GDM1 (cell line): Measurements from ENCODE around the gene HEPHL1.

Experiments
- DNase-seq: peaks from one replicate; lab custom pipeline; 2025; lab: John Stamatoyannopoulos, UW

Gene HEPHL1

GRCh38 chr11:94025690-94026394 is 4.7 kb downstream of the HEPHL1 start:
- DNase-seq: no peak

- DNase-seq: no peak
Measured at GRCh38 chr11:94027210-94027609, 6.1 kb downstream of the HEPHL1 start.

GRCh38 chr11:94028436-94028835 is 7.3 kb downstream of the HEPHL1 start:
- no peak for DNase-seq

- no peak for DNase-seq
Measured at GRCh38 chr11:94030059-94030458, 8.9 kb downstream of the HEPHL1 start.

GRCh38 chr11:94031625-94032024 is 10.5 kb downstream of the HEPHL1 start:
- no peak for DNase-seq

- DNase-seq: no peak
Measured at GRCh38 chr11:94032066-94032465, 10.9 kb downstream of the HEPHL1 start.

GRCh38 chr11:94032725-94033124 is 11.6 kb downstream of the HEPHL1 start:
- no peak for DNase-seq

- no peak for DNase-seq
Measured at GRCh38 chr11:94034207-94034606, 13.1 kb downstream of the HEPHL1 start.

- no peak for DNase-seq
Measured at GRCh38 chr11:94036096-94036495, 14.9 kb downstream of the HEPHL1 start.

GRCh38 chr11:94043241-94043640 is 22.1 kb downstream of the HEPHL1 start:
- no peak for DNase-seq

- DNase-seq: no peak
Measured at GRCh38 chr11:94046796-94047195, 25.6 kb downstream of the HEPHL1 start.

- no peak for DNase-seq
Measured at GRCh38 chr11:94048032-94048709, 27.0 kb downstream of the HEPHL1 start.

GRCh38 chr11:94049351-94049750 is 28.2 kb downstream of the HEPHL1 start:
- no peak for DNase-seq

- DNase-seq: no peak
Measured at GRCh38 chr11:94058630-94059029, 37.5 kb downstream of the HEPHL1 start.

- no peak for DNase-seq
Measured at GRCh38 chr11:94059065-94059464, 37.9 kb downstream of the HEPHL1 start.

- no peak for DNase-seq
Measured at GRCh38 chr11:94060401-94060800, 39.2 kb downstream of the HEPHL1 start.

GRCh38 chr11:94062360-94062759 is 41.2 kb downstream of the HEPHL1 start:
- DNase-seq: no peak

- no peak for DNase-seq
Measured at GRCh38 chr11:94066901-94067429, 45.8 kb downstream of the HEPHL1 start.

GRCh38 chr11:94068764-94069163 is 47.6 kb downstream of the HEPHL1 start:
- DNase-seq: no peak

- DNase-seq: no peak
Measured at GRCh38 chr11:94077552-94078293, 56.6 kb downstream of the HEPHL1 start.

GRCh38 chr11:94084164-94084563 is 63.0 kb downstream of the HEPHL1 start:
- DNase-seq: no peak

- no peak for DNase-seq
Measured at GRCh38 chr11:94088906-94089305, 67.8 kb downstream of the HEPHL1 start.

- no peak for DNase-seq
Measured at GRCh38 chr11:94089341-94089740, 68.2 kb downstream of the HEPHL1 start.
